Measurements from ENCODE around the gene NAXD.

Gene NAXD

GRCh38 chr13:110648848-110649421 lies 33.6 kb downstream of the NAXD start:
- no peak for DNase-seq (ENCODE audit: low read depth)
- H3K4me3 ChIP-seq (ENCODE audit: low read depth, low read length), result no peak overlapping the region
- no peak for TF ChIP-seq CTCF (conservative IDR thresholded peaks at IDR 0.05; ENCODE audit: low read depth, low read length)

- no peak for DNase-seq (ENCODE audit: low read depth)
Observed at GRCh38 chr13:110649551-110649950, 34.2 kb downstream of the NAXD start.

GRCh38 chr13:110650436-110650835 lies 35.1 kb downstream of the NAXD start:
- no peak for TF ChIP-seq CTCF (conservative IDR thresholded peaks at IDR 0.05; ENCODE audit: low read depth, low read length)
- H3K4me3 ChIP-seq (ENCODE audit: low read depth, low read length), result no peak overlapping the region

More at GRCh38 chr13:110649551-110649950, 34.2 kb downstream of the NAXD start:
- H3K4me3 ChIP-seq (ENCODE audit: low read depth, low read length), result no peak overlapping the region
- no peak for TF ChIP-seq CTCF (conservative IDR thresholded peaks at IDR 0.05; ENCODE audit: low read depth, low read length)

GRCh38 chr13:110651271-110651670 lies 35.9 kb downstream of the NAXD start:
- no peak for TF ChIP-seq CTCF (conservative IDR thresholded peaks at IDR 0.05; ENCODE audit: low read depth, low read length)
- H3K4me3 ChIP-seq (ENCODE audit: low read depth, low read length), result no peak overlapping the region
- DNase-seq (ENCODE audit: low read depth), result no peak

More at GRCh38 chr13:110650436-110650835, 35.1 kb downstream of the NAXD start:
- no peak for DNase-seq (ENCODE audit: low read depth)

GRCh38 chr13:110651726-110652230 lies 36.4 kb downstream of the NAXD start:
- no peak overlapping the region for H3K4me3 ChIP-seq (ENCODE audit: low read depth, low read length)
- no peak for TF ChIP-seq CTCF (conservative IDR thresholded peaks at IDR 0.05; ENCODE audit: low read depth, low read length)
- DNase-seq (ENCODE audit: low read depth), result no peak

- no peak for TF ChIP-seq CTCF (conservative IDR thresholded peaks at IDR 0.05; ENCODE audit: low read depth, low read length)
- DNase-seq (ENCODE audit: low read depth), result no peak
- no peak overlapping the region for H3K4me3 ChIP-seq (ENCODE audit: low read depth, low read length)
Observed at GRCh38 chr13:110652231-110652730, 36.9 kb downstream of the NAXD start.

GRCh38 chr13:110652764-110653163 lies 37.4 kb downstream of the NAXD start:
- DNase-seq (ENCODE audit: low read depth), result no peak
- TF ChIP-seq CTCF (conservative IDR thresholded peaks at IDR 0.05; ENCODE audit: low read depth, low read length), result no peak
- H3K4me3 ChIP-seq (ENCODE audit: low read depth, low read length), result no peak overlapping the region

Data from choroid plexus epithelial cell (primary cell).